Suprapubic skin (tissue), 4 donors: ENCODE results near the gene CPB2. TPM values are rescaled to one million over a fixed set of nuclear protein-coding genes. Genes with fewer than 3 reads are reported as not detected.

ENCODE experiments used
- DNase-seq, 2 donors: peaks; one replicate each; pipeline ENCODE4 v3.0.0-alpha.2; 2019; ENCODE audit warnings: low spot score in 2 of 2
- H3K27ac ChIP-seq: fragments of 200-600 bp; sonication (generic); one replicate; pipeline ENCODE4 v1.5.1; 2019
- H3K27me3 ChIP-seq: fragments of 200-600 bp; sonication (generic); one replicate; pipeline ENCODE4 v1.5.1; 2019
- H3K36me3 ChIP-seq: fragments of 200-600 bp; sonication (generic); one replicate; pipeline ENCODE4 v1.5.1; 2019
- H3K4me1 ChIP-seq: fragments of 200-600 bp; sonication (generic); one replicate; pipeline ENCODE4 v1.5.1; 2019
- H3K4me3 ChIP-seq: fragments of 200-600 bp; sonication (generic); one replicate; pipeline ENCODE4 v1.5.1; 2019; ENCODE audit warnings: mild to moderate bottlenecking
- H3K9me3 ChIP-seq: fragments of 200-600 bp; sonication (generic); one replicate; pipeline ENCODE4 v1.5.1; 2019
- CTCF ChIP-seq, 2 donors: fragments of 200-600 bp in 1 of 2; fragments of 450-650 bp in 1 of 2; sonication (generic) in 1 of 2; IDR thresholded peaks; one replicate each; pipeline ENCODE4 v1.5.1; 2016 to 2019; ENCODE audit warnings: antibody characterized with exemption in 2 of 2, mild to moderate bottlenecking in 1 of 2, moderate library complexity in 1 of 2
- EP300 ChIP-seq: sonication (generic); formaldehyde crosslinking; IDR thresholded peaks from one replicate; pipeline ENCODE4 v1.6.1; 2017; ENCODE audit warnings: antibody characterized with exemption
- POLR2A ChIP-seq, 2 donors: fragments of 450-650 bp; IDR thresholded peaks; one replicate each; pipeline ENCODE4 v1.6.1; 2017; ENCODE audit warnings: antibody characterized with exemption in 2 of 2, mild to moderate bottlenecking in 2 of 2, moderate library complexity in 2 of 2
- POLR2AphosphoS5 ChIP-seq, 3 donors: sonication (generic); formaldehyde crosslinking; IDR thresholded peaks; one replicate each; pipeline ENCODE4 v1.6.1; 2017; ENCODE audit warnings: antibody characterized with exemption in 3 of 3
- WGBS: methylation state at CpG from one replicate; pipeline ENCODE4 v1.1.5; 2018; 5-methylcytosine and 5-hydroxymethylcytosine counted together
- total RNA-seq, 4 donors: library from RNA; depleted of rRNA; stranded (reverse); fragments of >200 nt; gene quantifications; one replicate each; pipeline ENCODE4 v1.1.0, GENCODE V29; 2016

Gene CPB2
- 1 to 10 TPM in 1 of 4 donors, under 1 TPM in 1, not detected in 2; 0.38 to 1.1 TPM for total RNA-seq

- Histone ChIP-seq H3K36me3 (no peaks in the 10 kb centered on the region), H3K4me3 (no peak within 1 kb of the TSS)
- 88% methylated on average over 4 of the region's 4 CpGs for WGBS
These were observed at the start of gene CPB2 for GRCh38 chr13:46104868-46105267. TSS of gene CPB2 (minus strand) at chr13:46105033. CDS start at chr13:46105009, 24 bp downstream.

GRCh38 chr13:46154136-46154801 lies 49.4 kb upstream of the CPB2 start:
- no peaks in the 10 kb centered on the region for H3K27me3 ChIP-seq
- TF ChIP-seq CTCF (IDR thresholded peaks at IDR 0.05): no peak
- no peak for TF ChIP-seq POLR2A (IDR thresholded peaks at IDR 0.05)
- TF ChIP-seq EP300: no peak
- TF ChIP-seq POLR2AphosphoS5 (IDR thresholded peaks at IDR 0.05): no peak
- WGBS: 57% methylated on average over 7 of the region's 7 CpGs
- no peaks in the 10 kb centered on the region for H3K4me1 ChIP-seq
- H3K36me3 ChIP-seq: no peaks in the 10 kb centered on the region
- no peaks in the 10 kb centered on the region for H3K9me3 ChIP-seq
- no peak overlapping the region for H3K4me3 ChIP-seq
- no peak for DNase-seq
- H3K27ac ChIP-seq: no peak overlapping the region

More at GRCh38 chr13:46104868-46105267, at the start of gene CPB2:
- DNase-seq: no peak
- Histone ChIP-seq H3K27me3 (no peaks in the 10 kb centered on the region), H3K9me3 (no peaks in the 10 kb centered on the region), H3K27ac (no peak within 1 kb of the TSS), H3K4me1 (no peaks in the 10 kb centered on the region)
- TF ChIP-seq EP300 (no peak), POLR2AphosphoS5 (IDR thresholded peaks at IDR 0.05) (no peak)

- 93% methylated on average over 6 of the region's 6 CpGs for WGBS
- no peak overlapping the region for H3K4me3 ChIP-seq
- TF ChIP-seq POLR2AphosphoS5 (IDR thresholded peaks at IDR 0.05) (no peak), EP300 (no peak), POLR2A (IDR thresholded peaks at IDR 0.05) (no peak), CTCF (IDR thresholded peaks at IDR 0.05) (no peak)
- no peaks in the 10 kb centered on the region for H3K9me3 ChIP-seq
- no peaks in the 10 kb centered on the region for H3K36me3 ChIP-seq
- DNase-seq: no peak
- H3K4me1 ChIP-seq: no peaks in the 10 kb centered on the region
- no peaks in the 10 kb centered on the region for H3K27me3 ChIP-seq
- H3K27ac ChIP-seq: no peak overlapping the region
These were observed 47.9 kb upstream of the CPB2 start for GRCh38 chr13:46152627-46153328.

- WGBS: 93% methylated on average over 1 of the region's 1 CpG
- TF ChIP-seq POLR2AphosphoS5 (IDR thresholded peaks at IDR 0.05) (no peak), CTCF (IDR thresholded peaks at IDR 0.05) (no peak), POLR2A (IDR thresholded peaks at IDR 0.05) (no peak), EP300 (no peak)
- no peak overlapping the region for H3K27ac ChIP-seq
These were observed 45.4 kb upstream of the CPB2 start for GRCh38 chr13:46150134-46150693.

GRCh38 chr13:46149272-46150133 lies 44.7 kb upstream of the CPB2 start:
- H3K4me3 ChIP-seq: no peak overlapping the region
- no peaks in the 10 kb centered on the region for H3K36me3 ChIP-seq
- no peaks in the 10 kb centered on the region for H3K9me3 ChIP-seq
- no peak overlapping the region for H3K27ac ChIP-seq
- H3K27me3 ChIP-seq: no peaks in the 10 kb centered on the region
- no peaks in the 10 kb centered on the region for H3K4me1 ChIP-seq
- DNase-seq: no peak
- 50% methylated on average over 7 of the region's 7 CpGs for whole genome bisulfite sequencing
- no peak for TF ChIP-seq POLR2A (IDR thresholded peaks at IDR 0.05)
- TF ChIP-seq CTCF (IDR thresholded peaks at IDR 0.05): no peak
- no peak for TF ChIP-seq EP300
- no peak for TF ChIP-seq POLR2AphosphoS5 (IDR thresholded peaks at IDR 0.05)

More at GRCh38 chr13:46150134-46150693, 45.4 kb upstream of the CPB2 start:
- H3K9me3 ChIP-seq: no peaks in the 10 kb centered on the region
- no peaks in the 10 kb centered on the region for H3K36me3 ChIP-seq
- no peak overlapping the region for H3K4me3 ChIP-seq
- H3K27me3 ChIP-seq: no peaks in the 10 kb centered on the region
- no peaks in the 10 kb centered on the region for H3K4me1 ChIP-seq
- no peak for DNase-seq
